GM18873 (cell line): Measurements from ENCODE around the gene NEDD4L.

Experiments
- ATAC-seq: cut with Tn5 transposase; IDR thresholded peaks from one replicate; pipeline ENCODE4 v1.9.1; 2021; ENCODE audit warnings: mild to moderate bottlenecking, moderate library complexity, moderate number of reproducible peaks; ENCODE audit not compliant: unreplicated experiment, low FRiP score

The NEDD4L gene

GRCh38 chr18:58302811-58303210, 258.8 kb downstream of the NEDD4L start:
- no peak for ATAC-seq

- peak; percentile 81 for ATAC-seq
Measured at GRCh38 chr18:58303363-58303762, 259.3 kb downstream of the NEDD4L start.

- ATAC-seq, result no peak
Measured at GRCh38 chr18:58305792-58306191, 261.8 kb downstream of the NEDD4L start.

- no peak for ATAC-seq
Measured at GRCh38 chr18:58307441-58307840, 263.4 kb downstream of the NEDD4L start.

- no peak for ATAC-seq
Measured at GRCh38 chr18:58308463-58308862, 264.4 kb downstream of the NEDD4L start.

GRCh38 chr18:58309099-58309498, 265.1 kb downstream of the NEDD4L start:
- ATAC-seq, result no peak

GRCh38 chr18:58309610-58310239, 265.7 kb downstream of the NEDD4L start:
- no peak for ATAC-seq

- peak; percentile 49 for ATAC-seq
Measured at GRCh38 chr18:58310517-58310916, 266.5 kb downstream of the NEDD4L start.

GRCh38 chr18:58311390-58311789, 267.4 kb downstream of the NEDD4L start:
- no peak for ATAC-seq

GRCh38 chr18:58313491-58314032, 269.5 kb downstream of the NEDD4L start:
- no peak for ATAC-seq

- no peak for ATAC-seq
Measured at GRCh38 chr18:58314284-58314683, 270.3 kb downstream of the NEDD4L start.

- ATAC-seq, result no peak
Measured at GRCh38 chr18:58315041-58315440, 271.0 kb downstream of the NEDD4L start.

GRCh38 chr18:58315739-58316215, 271.8 kb downstream of the NEDD4L start:
- no peak for ATAC-seq

GRCh38 chr18:58316396-58317342, 272.6 kb downstream of the NEDD4L start:
- ATAC-seq, result no peak

- no peak for ATAC-seq
Measured at GRCh38 chr18:58319719-58320118, 275.7 kb downstream of the NEDD4L start.

- no peak for ATAC-seq
Measured at GRCh38 chr18:58320907-58321561, 277.0 kb downstream of the NEDD4L start.

GRCh38 chr18:58321986-58322385, 278.0 kb downstream of the NEDD4L start:
- peak; percentile 69 for ATAC-seq

GRCh38 chr18:58322464-58322863, 278.4 kb downstream of the NEDD4L start:
- ATAC-seq, result no peak

- no peak for ATAC-seq
Measured at GRCh38 chr18:58323866-58324762, 280.1 kb downstream of the NEDD4L start.
